NCI-H1436 treated with DMSO at 0.1 percent for 48 hours (cell line): ENCODE results near the gene ALDH16A1.

ENCODE experiments used
- DNase-seq: peaks from one replicate; lab custom pipeline; 2025; lab: John Stamatoyannopoulos, UW

The ALDH16A1 gene

GRCh38 chr19:49453013-49453756, at the start of gene ALDH16A1:
Gene ALDH16A1 (plus strand): TSS chr19:49453225. CDS start chr19:49453332, 107 bp downstream.
- peak; percentile 98 for DNase-seq

GRCh38 chr19:49403404-49404187, 49.4 kb upstream of the ALDH16A1 start:
- DNase-seq, result peak; percentile 86

- no peak for DNase-seq
Observed at GRCh38 chr19:49407079-49407478, 45.9 kb upstream of the ALDH16A1 start.

DNA sequence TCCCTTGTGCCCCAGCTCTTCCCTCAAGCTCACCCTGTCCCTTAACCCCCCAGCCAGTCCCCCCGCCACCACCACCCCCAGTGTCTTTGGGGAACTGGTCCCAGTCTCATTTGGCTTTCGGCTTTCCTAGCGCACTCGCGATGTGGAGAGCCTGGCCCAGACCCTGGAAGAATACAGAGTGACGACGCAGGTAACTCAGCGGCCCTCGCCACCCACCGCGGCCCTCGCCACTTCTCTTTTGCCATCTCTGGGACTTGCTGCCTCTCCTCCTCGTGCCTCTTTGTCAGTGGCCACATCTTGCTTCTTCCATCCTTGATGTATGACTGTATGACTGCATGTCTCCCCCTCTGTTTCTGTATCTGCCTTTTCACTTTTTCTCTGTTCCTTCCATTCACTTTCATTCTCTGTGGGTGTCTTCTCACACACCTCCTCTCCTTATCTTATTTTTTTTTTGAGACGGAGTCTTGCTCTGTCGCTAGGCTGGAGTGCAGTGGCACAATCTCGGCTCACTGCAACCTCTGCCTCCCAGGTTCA, 45.5 kb upstream of the ALDH16A1 start:
- no peak for DNase-seq

DNA sequence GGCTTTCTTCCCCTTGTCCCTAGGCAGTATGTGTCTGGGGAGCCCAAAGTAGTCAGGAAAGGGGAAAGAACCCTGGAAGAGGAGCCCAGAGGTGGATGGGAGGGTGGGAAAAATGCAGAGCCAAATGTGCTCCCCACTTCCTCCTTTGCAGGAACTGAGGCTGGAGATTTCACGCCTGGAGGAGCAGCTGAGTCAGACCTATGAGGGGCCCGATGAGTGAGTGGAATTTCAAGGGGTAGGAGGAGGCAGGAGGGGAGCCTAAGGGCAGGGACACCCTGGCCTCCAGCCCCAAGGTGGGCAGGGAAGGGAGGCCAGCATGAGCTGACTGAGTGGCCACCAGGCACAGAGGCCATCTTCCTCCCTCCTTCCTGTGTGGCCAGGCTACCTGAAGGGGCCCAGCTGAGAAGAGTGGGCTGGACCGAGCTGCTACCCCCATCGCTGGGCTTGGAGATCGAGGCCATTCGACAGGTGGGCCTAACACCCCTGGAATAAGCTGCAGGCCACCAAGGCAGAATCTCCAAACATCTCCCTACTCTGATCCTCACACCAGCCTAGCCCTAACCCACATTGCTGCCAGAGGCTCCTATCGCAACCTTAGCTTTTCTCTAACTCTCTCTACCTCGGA, 44.1 kb upstream of the ALDH16A1 start:
- no peak for DNase-seq

- DNase-seq, result no peak
Observed at GRCh38 chr19:49409441-49410029, 43.5 kb upstream of the ALDH16A1 start.

DNA sequence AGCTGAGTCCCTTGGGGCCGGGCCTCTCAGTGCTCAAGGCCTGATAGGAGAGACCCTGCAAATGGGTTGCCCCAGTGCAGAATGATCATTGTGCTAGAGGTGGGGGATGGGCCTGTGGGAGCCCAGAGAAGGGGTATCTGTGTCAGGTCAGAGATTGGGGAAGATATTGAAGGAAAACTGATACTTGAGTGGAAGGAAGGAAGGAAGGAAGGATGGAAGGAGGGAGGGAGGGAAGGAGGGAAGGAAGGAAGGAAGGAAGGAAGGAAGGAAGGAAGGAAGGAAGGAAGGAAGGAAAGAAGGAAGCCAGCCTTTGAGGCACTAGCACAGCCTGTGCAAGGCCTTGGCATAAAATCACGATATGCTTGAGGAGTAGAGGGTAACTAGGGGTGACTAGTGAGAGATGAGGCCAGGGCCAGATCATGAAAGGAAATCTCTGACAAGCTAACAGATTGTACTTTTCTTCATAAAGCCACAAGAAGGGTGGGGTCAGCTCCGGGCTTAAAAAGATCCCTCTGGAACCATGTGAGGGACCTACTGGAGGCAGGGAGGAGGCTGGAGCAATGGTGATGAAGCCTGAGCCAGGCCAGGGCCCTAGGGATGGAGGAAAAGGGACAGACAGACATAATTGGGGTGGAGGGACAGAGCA, 41.2 kb upstream of the ALDH16A1 start:
- no peak for DNase-seq

- DNase-seq, result no peak
Observed at GRCh38 chr19:49413348-49413747, 39.7 kb upstream of the ALDH16A1 start.

- DNase-seq, result no peak
Observed at GRCh38 chr19:49414256-49414655, 38.8 kb upstream of the ALDH16A1 start.

GRCh38 chr19:49415102-49415809, 37.8 kb upstream of the ALDH16A1 start:
- no peak for DNase-seq

- no peak for DNase-seq
Observed at GRCh38 chr19:49415810-49416200, 37.2 kb upstream of the ALDH16A1 start.

DNA sequence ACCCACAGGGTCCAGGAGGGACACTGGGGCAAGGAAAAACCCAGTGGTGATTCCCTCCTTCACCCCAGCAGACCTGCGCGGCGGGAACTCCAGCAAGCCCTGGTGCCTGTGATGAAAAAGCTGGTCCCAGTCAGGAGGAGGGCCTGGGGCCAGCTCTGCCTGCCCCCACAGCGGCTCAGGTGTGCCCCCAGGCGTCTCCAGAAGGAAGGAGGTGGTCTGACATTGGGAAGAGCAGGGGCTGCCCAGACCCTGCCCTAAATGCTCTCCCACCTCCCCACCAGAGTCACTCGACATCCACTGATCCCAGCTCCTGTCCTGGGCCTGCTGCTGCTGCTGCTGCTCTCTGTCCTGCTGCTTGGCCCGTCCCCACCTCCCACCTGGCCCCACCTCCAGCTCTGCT, 35.9 kb upstream of the ALDH16A1 start:
- DNase-seq, result no peak

DNA sequence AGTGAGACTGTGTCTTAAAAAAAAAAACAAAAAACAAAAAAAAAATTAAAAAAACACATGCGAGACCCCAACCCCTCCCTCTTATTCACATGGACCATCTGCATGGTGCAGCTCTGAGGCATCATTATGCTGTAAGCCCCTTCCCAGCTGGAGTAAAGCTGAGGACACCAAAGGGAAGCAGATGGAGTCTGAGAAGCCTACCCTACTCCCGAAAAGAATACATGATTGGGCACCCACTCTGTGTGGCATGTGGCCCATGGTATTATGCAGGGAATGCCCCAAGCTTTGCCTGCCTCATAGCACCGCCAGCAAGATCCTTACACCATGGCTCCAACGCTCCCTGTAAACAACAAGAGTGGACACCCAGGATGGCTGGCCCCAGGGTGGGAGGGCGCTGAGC, 34.5 kb upstream of the ALDH16A1 start:
- DNase-seq, result no peak

GRCh38 chr19:49419173-49419572, 33.9 kb upstream of the ALDH16A1 start:
- DNase-seq, result no peak

DNA sequence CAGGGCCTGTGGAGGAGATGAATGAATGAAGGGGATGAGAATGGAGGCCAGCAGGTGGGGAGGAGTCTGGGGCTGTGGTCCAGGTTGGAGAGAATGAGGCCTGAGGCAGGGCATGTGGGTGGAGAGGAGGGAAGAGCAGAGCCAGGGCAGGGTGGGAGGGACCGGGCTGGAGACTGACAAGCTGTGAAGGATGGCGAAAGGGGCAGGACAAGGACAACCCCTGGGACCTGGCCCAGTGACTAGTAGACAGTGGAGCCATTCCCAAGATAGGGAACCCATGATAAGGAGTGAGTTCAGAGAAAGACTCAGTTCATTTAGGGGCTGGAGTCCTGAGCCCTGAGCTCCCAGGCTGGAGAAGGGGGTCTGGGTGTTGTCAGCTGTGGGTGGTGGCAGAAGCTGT, 32.8 kb upstream of the ALDH16A1 start:
- no peak for DNase-seq

- DNase-seq, result peak; percentile 89
Observed at GRCh38 chr19:49421039-49421877, 31.8 kb upstream of the ALDH16A1 start.

DNA sequence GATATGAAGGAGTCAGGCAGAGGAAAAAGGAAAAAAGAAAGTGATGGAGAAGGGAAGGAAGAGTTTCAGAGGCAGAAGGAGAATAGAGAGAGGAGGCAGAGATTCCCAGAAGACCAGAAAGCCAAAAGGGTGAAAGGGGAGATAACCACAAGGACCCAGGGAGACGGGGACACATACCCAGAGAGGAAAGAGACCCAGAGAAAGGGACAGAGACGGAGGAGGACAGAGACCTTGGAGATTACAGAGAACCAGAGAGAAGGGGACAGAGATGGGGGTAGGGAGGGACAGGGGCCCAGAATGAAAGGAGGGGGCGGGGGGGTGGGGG, 31.2 kb upstream of the ALDH16A1 start:
- DNase-seq, result no peak

DNA sequence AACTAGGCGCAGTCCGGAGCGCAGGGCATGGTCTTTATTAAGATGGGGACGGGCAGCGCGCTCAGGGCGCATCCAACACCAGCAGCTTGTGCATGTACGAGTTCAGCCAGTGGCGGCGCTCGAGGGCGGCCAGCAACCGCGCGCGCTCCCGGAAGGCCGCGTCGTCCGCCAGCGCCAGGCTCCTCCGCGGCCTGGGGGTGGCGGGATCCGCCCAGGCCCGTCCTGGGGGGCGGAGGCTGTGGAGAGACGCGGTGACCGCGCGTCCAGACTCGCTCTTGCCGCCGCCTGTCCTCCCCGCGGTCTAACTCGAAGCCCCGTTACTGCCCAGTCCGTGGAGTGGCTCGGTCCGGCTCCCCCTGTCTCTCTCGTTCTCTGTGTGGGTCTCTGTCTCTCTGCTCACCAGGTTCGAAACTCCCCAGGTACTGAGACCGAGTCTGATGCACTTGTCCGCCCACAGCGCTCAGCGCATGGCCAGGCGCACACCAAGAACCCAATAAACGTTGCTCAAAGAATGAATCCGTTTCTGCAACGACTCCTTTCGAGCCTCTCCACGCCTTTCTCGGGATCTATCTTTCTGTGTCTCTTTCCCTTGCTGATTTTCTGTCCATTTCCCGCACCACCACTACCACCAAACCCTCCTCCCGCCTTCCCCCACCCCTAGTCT, 30.5 kb upstream of the ALDH16A1 start:
- no peak for DNase-seq

- DNase-seq, result no peak
Observed at GRCh38 chr19:49423071-49423984, 29.7 kb upstream of the ALDH16A1 start, which contains the start of gene PTH2. Gene PTH2 (minus strand): TSS chr19:49423441. CDS start chr19:49423339, 102 bp downstream.
